ENCODE results near the gene ZNRF2.

ZNRF2 gene

GRCh38 chr7:30323006-30323355, 38.6 kb downstream of the ZNRF2 start:
- no peak for DNase-seq

GRCh38 chr7:30327813-30328212, 43.4 kb downstream of the ZNRF2 start:
- DNase-seq = no peak

- DNase-seq = no peak
These were observed 44.0 kb downstream of the ZNRF2 start for GRCh38 chr7:30328381-30328780.

- no peak for DNase-seq
These were observed 45.3 kb downstream of the ZNRF2 start for GRCh38 chr7:30329716-30330115.

GRCh38 chr7:30330134-30331111, 46.0 kb downstream of the ZNRF2 start:
- no peak for DNase-seq

GRCh38 chr7:30331338-30331737, 46.9 kb downstream of the ZNRF2 start:
- DNase-seq = no peak

GRCh38 chr7:30332549-30332948, 48.2 kb downstream of the ZNRF2 start:
- DNase-seq = no peak

- DNase-seq = no peak
These were observed 51.5 kb downstream of the ZNRF2 start for GRCh38 chr7:30335763-30336487.

- no peak for DNase-seq
These were observed 60.1 kb downstream of the ZNRF2 start for GRCh38 chr7:30344513-30344912.

- DNase-seq = no peak
These were observed 63.1 kb downstream of the ZNRF2 start for GRCh38 chr7:30347226-30348082.

- no peak for DNase-seq
These were observed 63.7 kb downstream of the ZNRF2 start for GRCh38 chr7:30348083-30348560.

- DNase-seq = no peak
These were observed 64.8 kb downstream of the ZNRF2 start for GRCh38 chr7:30349170-30349569.

- no peak for DNase-seq
These were observed 65.4 kb downstream of the ZNRF2 start for GRCh38 chr7:30349816-30350215.

GRCh38 chr7:30351286-30351685, 66.9 kb downstream of the ZNRF2 start:
- DNase-seq = no peak

- DNase-seq = no peak
These were observed 67.3 kb downstream of the ZNRF2 start for GRCh38 chr7:30351724-30352123.

GRCh38 chr7:30352169-30352568, 67.8 kb downstream of the ZNRF2 start:
- no peak for DNase-seq

- no peak for DNase-seq
These were observed 69.1 kb downstream of the ZNRF2 start for GRCh38 chr7:30353532-30353931.

- no peak for DNase-seq
These were observed 69.7 kb downstream of the ZNRF2 start for GRCh38 chr7:30353932-30354607.

- DNase-seq = no peak
These were observed 70.4 kb downstream of the ZNRF2 start for GRCh38 chr7:30354791-30355190.

- DNase-seq = no peak
These were observed 75.6 kb downstream of the ZNRF2 start for GRCh38 chr7:30359957-30360356.

- no peak for DNase-seq
These were observed 79.6 kb downstream of the ZNRF2 start for GRCh38 chr7:30363778-30364563.

- no peak for DNase-seq
These were observed 80.4 kb downstream of the ZNRF2 start for GRCh38 chr7:30364773-30365172.

Measured in NCI-H1105 treated with DMSO at 0.1 percent for 48 hours (cell line).